A549 (cell line): ENCODE results near the gene TSPAN8.

Experiments used
- BCL3 ChIP-seq: fragments of >200 bp; sonication (Bioruptor Twin); formaldehyde crosslinking; IDR thresholded peaks from 3 replicates; pipeline ENCODE4 v1.6.1; 2016
- CTCF ChIP-seq: fragments of >200 bp; sonication (Bioruptor Twin); formaldehyde crosslinking; IDR thresholded peaks from 3 replicates; pipeline ENCODE4 v1.5.1; 2016
- FOSB ChIP-seq: fragments of 250-450 bp; sonication (Bioruptor Pico); IDR thresholded peaks from 2 replicates; pipeline ENCODE4 v1.5.0; 2020; ENCODE audit warnings: mild to moderate bottlenecking, moderate library complexity
- JUN ChIP-seq, 2 experiments: fragments of >200 bp; sonication (Bioruptor Twin); formaldehyde crosslinking; IDR thresholded peaks; 2 replicates in 1 of 2; 3 replicates in 1 of 2; pipeline ENCODE4 v1.6.1; 2016 to 2017
- MAX ChIP-seq: IDR thresholded peaks from 2 replicates; pipeline ENCODE4 v1.6.1; 2012
- MYC ChIP-seq: IDR thresholded peaks from 2 replicates; pipeline ENCODE4 v1.6.1; 2012; ENCODE audit warnings: mild to moderate bottlenecking, inconsistent platforms, low read length, improper control_type of control experiment, borderline replicate concordance
- PBX3 ChIP-seq: IDR thresholded peaks from 2 replicates; pipeline ENCODE4 v1.6.1; 2012
- POLR2AphosphoS2 ChIP-seq: conservative IDR thresholded peaks from 2 replicates; pipeline ENCODE4 v1.6.1; 2012; ENCODE audit warnings: low read length, improper control_type of control experiment, inconsistent platforms
- RARB ChIP-seq: fragments of 250-450 bp; sonication (Bioruptor Pico); IDR thresholded peaks from 2 replicates; pipeline ENCODE4 v1.8.0; 2021; ENCODE audit warnings: mild to moderate bottlenecking, moderate library complexity
- SMC3 ChIP-seq: fragments of >200 bp; sonication (Bioruptor Twin); formaldehyde crosslinking; IDR thresholded peaks from 3 replicates; pipeline ENCODE4 v1.6.1; 2018; ENCODE audit warnings: inconsistent platforms
- SREBF2 ChIP-seq: fragments of 450-650 bp; IDR thresholded peaks from 2 replicates; pipeline ENCODE4 v1.6.1; 2014; ENCODE audit warnings: mild to moderate bottlenecking, moderate library complexity

- TF ChIP-seq BCL3 (no peak), FOSB (no peak), SREBF2 (no peak), POLR2AphosphoS2 (no peak), CTCF (no peak), MYC (no peak), SMC3 (no peak), JUN (IDR thresholded peaks at IDR 0.05) (no peak), RARB (CRISPR knock-in tag) (no peak), MAX (no peak), PBX3 (no peak)
Observed at GRCh38 chr12:71139153-71139735, 18.6 kb downstream of the TSPAN8 start.
